NK-92 treated with Interleukin-12 subunit alpha and Interleukin-12 subunit beta, amount 100 ng/mL, for 24 hours (cell line): ENCODE measurements around the gene CASP9.
"Not testable (repeated sequence)": the region's sequence is repeated elsewhere in the genome, so short reads cannot be mapped to it uniquely, and the experiment has no call there.

Experiments
- DNase-seq: peaks from one replicate; lab custom pipeline; 2025; lab: John Stamatoyannopoulos, UW

The CASP9 gene

GRCh38 chr1:15469361-15469760 is 54.7 kb downstream of the CASP9 start:
- DNase-seq, result no peak

- no peak for DNase-seq
These were observed 55.9 kb downstream of the CASP9 start for GRCh38 chr1:15468145-15468544.

- DNase-seq, result not testable (repeated sequence)
These were observed 56.9 kb downstream of the CASP9 start for GRCh38 chr1:15466955-15467625.

GRCh38 chr1:15465674-15466073 is 58.3 kb downstream of the CASP9 start:
- DNase-seq, result no peak

GRCh38 chr1:15463926-15464322 is 60.1 kb downstream of the CASP9 start:
- not testable (repeated sequence) for DNase-seq

GRCh38 chr1:15463064-15463800 is 60.8 kb downstream of the CASP9 start:
- not testable (repeated sequence) for DNase-seq

- DNase-seq, result no peak
These were observed 63.3 kb downstream of the CASP9 start for GRCh38 chr1:15460708-15461095.

GRCh38 chr1:15459771-15460707 is 64.0 kb downstream of the CASP9 start:
- DNase-seq, result no peak

GRCh38 chr1:15458388-15458787 is 65.6 kb downstream of the CASP9 start:
- DNase-seq, result not testable (repeated sequence)

- DNase-seq, result no peak
These were observed 66.4 kb downstream of the CASP9 start for GRCh38 chr1:15457585-15457984.

GRCh38 chr1:15456313-15456954 is 67.6 kb downstream of the CASP9 start, which contains the start of gene CELA2A:
Gene CELA2A, plus strand, starts transcription at chr1:15456732. Its CDS starts 22 bp downstream, at chr1:15456754.
- DNase-seq, result no peak

GRCh38 chr1:15455522-15455921 is 68.5 kb downstream of the CASP9 start:
- peak; percentile 63 for DNase-seq

- DNase-seq, result no peak
These were observed 69.8 kb downstream of the CASP9 start for GRCh38 chr1:15454256-15454655.

GRCh38 chr1:15453734-15454133 is 70.3 kb downstream of the CASP9 start:
- DNase-seq, result no peak

GRCh38 chr1:15452866-15453571 is 71.0 kb downstream of the CASP9 start:
- DNase-seq, result no peak

GRCh38 chr1:15452216-15452615 is 71.8 kb downstream of the CASP9 start:
- no peak for DNase-seq

GRCh38 chr1:15451014-15451722 is 72.8 kb downstream of the CASP9 start:
- no peak for DNase-seq

- DNase-seq, result no peak
These were observed 74.4 kb downstream of the CASP9 start for GRCh38 chr1:15449567-15449966.

- DNase-seq, result no peak
These were observed 75.0 kb downstream of the CASP9 start for GRCh38 chr1:15448877-15449462.

GRCh38 chr1:15446212-15446611 is 77.8 kb downstream of the CASP9 start:
- DNase-seq, result no peak
